Measurements from ENCODE around the gene NTRK3.

The NTRK3 gene

DNA sequence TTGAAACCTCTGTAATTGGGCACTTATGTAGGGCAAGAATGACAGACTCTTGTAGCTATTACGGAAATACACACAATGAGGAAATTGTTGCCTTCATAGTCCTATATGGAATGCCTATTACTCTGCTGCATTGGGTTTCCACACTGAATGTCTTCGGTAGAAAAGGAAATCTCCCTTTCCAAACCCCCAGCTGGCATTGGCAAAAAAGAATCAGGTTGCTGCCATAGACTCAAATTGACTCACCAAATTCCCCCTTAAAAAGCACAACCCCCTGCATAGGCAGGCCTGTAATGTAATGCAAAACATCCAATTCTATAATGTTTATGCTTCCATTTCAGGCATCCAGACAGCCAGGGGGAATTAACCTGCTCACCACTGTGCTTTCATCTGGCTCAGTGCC is 44.8 kb upstream of the NTRK3 start:
- H4K20me1 ChIP-seq (ENCODE audit: control insufficient read depth, insufficient read depth, low read depth, low read length), result no peaks in the 10 kb centered on the region
- H3K27me3 ChIP-seq (ENCODE audit: control insufficient read depth, low read length), result peaks cover 21% of the 10 kb centered on the region
- no peaks in the 10 kb centered on the region for H3K79me2 ChIP-seq (ENCODE audit: control insufficient read depth, low read length)
- no peaks in the 10 kb centered on the region for H3K36me3 ChIP-seq (ENCODE audit: control insufficient read depth, low read length)
- no peak overlapping the region for H3K4me3 ChIP-seq (ENCODE audit: low read length)
- H3K27ac ChIP-seq (ENCODE audit: low read depth, low read length), result no peak overlapping the region
- no peak overlapping the region for H3K4me2 ChIP-seq (ENCODE audit: low read length)
- H3K9me2 ChIP-seq (replicated peaks; ENCODE audit: control insufficient read depth, low read length), result no peaks in the 10 kb centered on the region
- no peaks in the 10 kb centered on the region for H3K9me3 ChIP-seq (ENCODE audit: control insufficient read depth, insufficient read depth, low read length)
- TF ChIP-seq EZH2phosphoT487 (IDR thresholded peaks at IDR 0.05; ENCODE audit: borderline replicate concordance, low read length), result no peak
- TF ChIP-seq, protein P1, sequence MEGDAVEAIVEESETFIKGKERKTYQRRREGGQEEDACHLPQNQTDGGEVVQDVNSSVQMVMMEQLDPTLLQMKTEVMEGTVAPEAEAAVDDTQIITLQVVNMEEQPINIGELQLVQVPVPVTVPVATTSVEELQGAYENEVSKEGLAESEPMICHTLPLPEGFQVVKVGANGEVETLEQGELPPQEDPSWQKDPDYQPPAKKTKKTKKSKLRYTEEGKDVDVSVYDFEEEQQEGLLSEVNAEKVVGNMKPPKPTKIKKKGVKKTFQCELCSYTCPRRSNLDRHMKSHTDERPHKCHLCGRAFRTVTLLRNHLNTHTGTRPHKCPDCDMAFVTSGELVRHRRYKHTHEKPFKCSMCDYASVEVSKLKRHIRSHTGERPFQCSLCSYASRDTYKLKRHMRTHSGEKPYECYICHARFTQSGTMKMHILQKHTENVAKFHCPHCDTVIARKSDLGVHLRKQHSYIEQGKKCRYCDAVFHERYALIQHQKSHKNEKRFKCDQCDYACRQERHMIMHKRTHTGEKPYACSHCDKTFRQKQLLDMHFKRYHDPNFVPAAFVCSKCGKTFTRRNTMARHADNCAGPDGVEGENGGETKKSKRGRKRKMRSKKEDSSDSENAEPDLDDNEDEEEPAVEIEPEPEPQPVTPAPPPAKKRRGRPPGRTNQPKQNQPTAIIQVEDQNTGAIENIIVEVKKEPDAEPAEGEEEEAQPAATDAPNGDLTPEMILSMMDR (IDR thresholded peaks at IDR 0.05; ENCODE audit: low read depth, low read length, poor library complexity, severe bottlenecking), result no peak
- no peaks in the 10 kb centered on the region for H3K4me1 ChIP-seq (ENCODE audit: control insufficient read depth, low read length)
- H3F3A ChIP-seq (ENCODE audit: control insufficient read depth, insufficient read depth), result no peaks in the 10 kb centered on the region

DNA sequence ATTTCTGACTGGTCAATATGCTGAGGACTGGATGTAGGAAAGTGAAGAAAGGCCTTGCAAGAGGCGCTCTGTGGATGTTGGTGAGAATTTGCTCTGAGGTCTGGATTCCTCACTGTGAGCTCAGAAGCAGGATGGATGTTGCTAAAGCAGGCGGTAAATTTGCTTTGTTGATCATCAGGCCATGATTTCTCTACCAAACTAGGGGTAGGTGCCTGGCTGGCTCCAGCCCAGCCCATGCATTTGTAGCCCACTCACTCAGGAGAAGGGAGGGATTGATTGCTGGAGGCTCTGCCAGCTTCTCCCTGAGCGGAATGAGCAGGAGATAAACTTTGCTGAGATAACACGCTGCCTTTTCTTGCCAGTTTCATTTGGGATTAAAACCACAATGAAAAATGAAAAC is 44.3 kb upstream of the NTRK3 start:
- Histone ChIP-seq H3K27ac (ENCODE audit: low read depth, low read length) (no peak overlapping the region), H3K36me3 (ENCODE audit: control insufficient read depth, low read length) (no peaks in the 10 kb centered on the region), H3K79me2 (ENCODE audit: control insufficient read depth, low read length) (no peaks in the 10 kb centered on the region), H3F3A (ENCODE audit: control insufficient read depth, insufficient read depth) (no peaks in the 10 kb centered on the region), H3K4me1 (ENCODE audit: control insufficient read depth, low read length) (no peaks in the 10 kb centered on the region), H3K9me3 (ENCODE audit: control insufficient read depth, insufficient read depth, low read length) (no peaks in the 10 kb centered on the region), H3K4me2 (ENCODE audit: low read length) (no peak overlapping the region), H3K9me2 (replicated peaks; ENCODE audit: control insufficient read depth, low read length) (no peaks in the 10 kb centered on the region), H3K4me3 (ENCODE audit: low read length) (no peak overlapping the region), H3K27me3 (ENCODE audit: control insufficient read depth, low read length) (peaks cover 21% of the 10 kb centered on the region), H4K20me1 (ENCODE audit: control insufficient read depth, insufficient read depth, low read depth, low read length) (no peaks in the 10 kb centered on the region)
- no peak for TF ChIP-seq EZH2phosphoT487 (IDR thresholded peaks at IDR 0.05; ENCODE audit: borderline replicate concordance, low read length)
- TF ChIP-seq, protein P1 (IDR thresholded peaks at IDR 0.05; ENCODE audit: low read depth, low read length, poor library complexity, severe bottlenecking), result no peak

DNA sequence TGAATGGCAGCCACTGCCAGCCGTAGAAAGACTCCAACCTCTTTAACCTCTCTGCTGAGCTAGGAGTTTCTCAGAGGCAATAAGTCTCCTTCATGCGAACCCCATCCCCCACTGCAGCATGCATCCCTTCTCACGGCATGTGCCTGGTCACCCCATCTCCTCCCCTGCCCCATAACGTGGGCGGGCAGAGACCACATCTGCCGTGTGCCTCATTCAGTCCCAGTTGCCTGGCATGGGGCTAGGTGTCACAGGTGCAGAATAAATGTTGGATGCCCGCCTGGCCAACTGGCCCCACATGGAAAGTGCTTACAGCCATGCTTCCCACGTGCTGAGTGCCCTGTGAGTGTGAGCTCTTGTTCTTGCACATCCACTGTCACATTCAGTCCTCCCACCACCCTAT is 43.5 kb upstream of the NTRK3 start:
- H3K27ac ChIP-seq (ENCODE audit: low read depth, low read length), result no peak overlapping the region
- H3K9me2 ChIP-seq (replicated peaks; ENCODE audit: control insufficient read depth, low read length), result no peaks in the 10 kb centered on the region
- H3K4me2 ChIP-seq (ENCODE audit: low read length), result no peak overlapping the region
- H4K20me1 ChIP-seq (ENCODE audit: control insufficient read depth, insufficient read depth, low read depth, low read length), result no peaks in the 10 kb centered on the region
- H3K4me1 ChIP-seq (ENCODE audit: control insufficient read depth, low read length), result no peaks in the 10 kb centered on the region
- no peaks in the 10 kb centered on the region for H3F3A ChIP-seq (ENCODE audit: control insufficient read depth, insufficient read depth)
- no peaks in the 10 kb centered on the region for H3K9me3 ChIP-seq (ENCODE audit: control insufficient read depth, insufficient read depth, low read length)
- H3K79me2 ChIP-seq (ENCODE audit: control insufficient read depth, low read length), result no peaks in the 10 kb centered on the region
- H3K36me3 ChIP-seq (ENCODE audit: control insufficient read depth, low read length), result no peaks in the 10 kb centered on the region
- no peak overlapping the region for H3K4me3 ChIP-seq (ENCODE audit: low read length)
- no peak for TF ChIP-seq EZH2phosphoT487 (IDR thresholded peaks at IDR 0.05; ENCODE audit: borderline replicate concordance, low read length)
- TF ChIP-seq, protein P1 (IDR thresholded peaks at IDR 0.05; ENCODE audit: low read depth, low read length, poor library complexity, severe bottlenecking), result no peak
- peaks cover 21% of the 10 kb centered on the region for H3K27me3 ChIP-seq (ENCODE audit: control insufficient read depth, low read length)

DNA sequence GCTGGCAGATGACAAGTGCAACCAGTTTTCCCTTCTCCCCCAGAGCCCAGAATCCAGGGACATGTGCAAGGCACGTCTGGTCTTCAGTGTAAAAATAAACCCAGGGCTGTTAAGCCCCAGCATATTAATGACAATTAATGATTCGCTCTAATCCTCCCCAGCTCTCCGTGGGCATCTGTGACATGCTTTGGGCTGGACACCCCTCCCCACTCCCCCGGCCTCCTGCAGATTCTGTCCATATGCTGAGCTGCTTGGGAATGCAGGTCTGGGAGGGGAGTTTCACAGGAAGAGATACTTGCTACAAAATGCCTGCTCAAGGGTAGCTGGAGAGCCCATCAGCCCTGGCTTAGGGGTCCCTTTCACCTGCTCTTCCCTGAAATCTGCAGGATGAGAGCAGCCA is 43.0 kb upstream of the NTRK3 start:
- H3K4me3 ChIP-seq (ENCODE audit: low read length), result no peak overlapping the region
- no peaks in the 10 kb centered on the region for H3F3A ChIP-seq (ENCODE audit: control insufficient read depth, insufficient read depth)
- no peaks in the 10 kb centered on the region for H3K79me2 ChIP-seq (ENCODE audit: control insufficient read depth, low read length)
- H3K4me2 ChIP-seq (ENCODE audit: low read length), result no peak overlapping the region
- TF ChIP-seq EZH2phosphoT487 (IDR thresholded peaks at IDR 0.05; ENCODE audit: borderline replicate concordance, low read length), result no peak
- TF ChIP-seq, protein P1 (IDR thresholded peaks at IDR 0.05; ENCODE audit: low read depth, low read length, poor library complexity, severe bottlenecking), result no peak
- peaks cover 22% of the 10 kb centered on the region for H3K27me3 ChIP-seq (ENCODE audit: control insufficient read depth, low read length)
- no peak overlapping the region for H3K27ac ChIP-seq (ENCODE audit: low read depth, low read length)
- no peaks in the 10 kb centered on the region for H3K9me2 ChIP-seq (replicated peaks; ENCODE audit: control insufficient read depth, low read length)
- no peaks in the 10 kb centered on the region for H4K20me1 ChIP-seq (ENCODE audit: control insufficient read depth, insufficient read depth, low read depth, low read length)
- H3K36me3 ChIP-seq (ENCODE audit: control insufficient read depth, low read length), result no peaks in the 10 kb centered on the region
- no peaks in the 10 kb centered on the region for H3K9me3 ChIP-seq (ENCODE audit: control insufficient read depth, insufficient read depth, low read length)
- no peaks in the 10 kb centered on the region for H3K4me1 ChIP-seq (ENCODE audit: control insufficient read depth, low read length)
